Prostate gland (tissue), 2 donors: ENCODE data around the gene SNRNP70. TPM values are rescaled to one million over a fixed set of nuclear protein-coding genes. Genes with fewer than 3 reads are reported as not detected.
A peak's percentile ranks its signal among the peaks of the same experiment; 100 is the strongest.

Experiments
- DNase-seq: peaks from one replicate; pipeline ENCODE4 v3.0.0-alpha.2; 2019; ENCODE audit warnings: low spot score
- H3K27ac ChIP-seq, 2 donors: fragments of 200-600 bp; sonication (generic); 2 replicates each; pipeline ENCODE4 v1.5.1; 2017 to 2019
- H3K27me3 ChIP-seq: fragments of 200-600 bp; sonication (generic); replicated peaks from 2 replicates; pipeline ENCODE4 v1.5.1; 2019; ENCODE audit not compliant: insufficient read depth
- H3K36me3 ChIP-seq, 2 donors: fragments of 200-600 bp; sonication (generic); 1 replicate in 1 of 2; 2 replicates in 1 of 2; pipeline versions ENCODE4 v1.5.1 to v1.8.1; 2017 to 2019
- H3K4me1 ChIP-seq: fragments of 200-600 bp; sonication (generic); replicated peaks from 2 replicates; pipeline ENCODE4 v1.5.1; 2019
- H3K4me3 ChIP-seq, 2 donors: fragments of 200-600 bp; sonication (generic); 2 replicates each; pipeline ENCODE4 v1.5.1; 2017 to 2019
- H3K9me3 ChIP-seq: fragments of 200-600 bp; sonication (generic); 2 replicates; pipeline ENCODE4 v1.5.1; 2017
- CTCF ChIP-seq, 4 experiments: fragments of 200-600 bp in 2 of 4; fragments of 450-650 bp in 2 of 4; sonication (generic) in 2 of 4; IDR thresholded peaks; 1 replicate in 3 of 4; 2 replicates in 1 of 4; pipeline ENCODE4 v1.5.1; 2016 to 2019; ENCODE audit warnings: antibody characterized with exemption in 4 of 4, mild to moderate bottlenecking in 2 of 4, moderate library complexity in 2 of 4
- POLR2A ChIP-seq: fragments of 450-650 bp; IDR thresholded peaks from one replicate; pipeline ENCODE4 v1.6.1; 2016; ENCODE audit warnings: antibody characterized with exemption, mild to moderate bottlenecking
- POLR2AphosphoS5 ChIP-seq: sonication (generic); formaldehyde crosslinking; IDR thresholded peaks from one replicate; pipeline ENCODE4 v1.6.1; 2017; ENCODE audit warnings: antibody characterized with exemption
- WGBS: methylation state at CpG from one replicate; pipeline ENCODE4 v1.1.5; 2018; 5-methylcytosine and 5-hydroxymethylcytosine counted together
- intact Hi-C: fragments of 100-400 bp; cut with DNase I; formaldehyde crosslinking; loops from one replicate; pipeline ENCODE4 v1.14.2; 2022
- total RNA-seq, 2 donors: library from RNA; depleted of rRNA; stranded (reverse); fragments of >200 nt; gene quantifications; one replicate each; pipeline ENCODE4 v1.1.0, GENCODE V29; 2016

Gene SNRNP70
- total RNA-seq, 2 donors from 2014 or later = 318 to 391 TPM

- TF ChIP-seq POLR2AphosphoS5 = no peak
- TF ChIP-seq CTCF (IDR thresholded peaks at IDR 0.05) = no peak
- TF ChIP-seq POLR2A = no peak
- Histone ChIP-seq H3K27ac (no peak overlapping the region), H3K4me3 (no peak overlapping the region), H3K9me3 (no peaks in the 10 kb centered on the region), H3K27me3 (no peaks in the 10 kb centered on the region), H3K36me3 (no peaks in the 10 kb centered on the region), H3K4me1 (peaks cover under 1% of the 10 kb centered on the region)
- 92% methylated on average over 1 of the region's 1 CpG for WGBS
- DNase-seq = no peak
- intact Hi-C loops = no loop called here
Observed at GRCh38 chr19:49081273-49081672, 4.0 kb upstream of the SNRNP70 start.

GRCh38 chr19:49084206-49085019, 838 bp upstream of the SNRNP70 start:
- peak overlapping the region; percentile 85 to 95 for H3K4me3 ChIP-seq
- 62% methylated on average over 26 of the region's 26 CpGs for WGBS
- intact Hi-C loops = no loop called here

GRCh38 chr19:49085868-49086232, 599 bp downstream of the SNRNP70 start:
- Histone ChIP-seq H3K27ac (peak overlapping the region; percentile 86), H3K36me3 (peaks cover 0 to 8% of the 10 kb centered on the region in 2 donors), H3K4me1 (peaks cover 11% of the 10 kb centered on the region), H3K27me3 (no peaks in the 10 kb centered on the region), H3K4me3 (peak overlapping the region; percentile 85 to 95), H3K9me3 (no peaks in the 10 kb centered on the region)
- TF ChIP-seq CTCF (IDR thresholded peaks at IDR 0.05) (no peak), POLR2AphosphoS5 (no peak), POLR2A (no peak)
- WGBS = under 1% methylated on average over 14 of the region's 14 CpGs
- intact Hi-C loops = no loop called here
- no peak for DNase-seq

More at GRCh38 chr19:49084206-49085019, 838 bp upstream of the SNRNP70 start:
- no peaks in the 10 kb centered on the region for H3K27me3 ChIP-seq
- peaks cover 11% of the 10 kb centered on the region for H3K4me1 ChIP-seq
- peak overlapping the region; percentile 86 for H3K27ac ChIP-seq
- DNase-seq = no peak
- H3K9me3 ChIP-seq = no peaks in the 10 kb centered on the region
- H3K36me3 ChIP-seq = no peaks in the 10 kb centered on the region
- TF ChIP-seq POLR2A (no peak), CTCF (IDR thresholded peaks at IDR 0.05) (no peak)

GRCh38 chr19:49086296-49086695, 1.0 kb downstream of the SNRNP70 start:
- no peaks in the 10 kb centered on the region for H3K27me3 ChIP-seq
- TF ChIP-seq POLR2AphosphoS5 (no peak), CTCF (IDR thresholded peaks at IDR 0.05) (no peak), POLR2A (no peak)
- peak overlapping the region; percentile 86 for H3K27ac ChIP-seq
- 35% methylated on average over 11 of the region's 11 CpGs for WGBS
- H3K4me1 ChIP-seq = peaks cover 11% of the 10 kb centered on the region
- intact Hi-C loops = no loop called here
- no peak for DNase-seq
- H3K36me3 ChIP-seq = peaks cover 0 to 12% of the 10 kb centered on the region in 2 donors
- no peaks in the 10 kb centered on the region for H3K9me3 ChIP-seq
- peak overlapping the region; percentile 85 to 95 for H3K4me3 ChIP-seq
